LNCaP clone FGC (cell line): Measurements from ENCODE around the gene PRTG.
"Not testable (repeated sequence)": the region's sequence is repeated elsewhere in the genome, so short reads cannot be mapped to it uniquely, and the experiment has no call there.

Experiments
- DNase-seq: peaks from one replicate; pipeline ENCODE4 v3.0.0-alpha.2; 2011; ENCODE audit warnings: low read depth
- H3K4me3 ChIP-seq: 2 replicates; pipeline ENCODE4 v1.5.1; 2011; ENCODE audit warnings: mild to moderate bottlenecking, low read depth, low read length, control low read depth
- CTCF ChIP-seq: IDR thresholded peaks from 2 replicates; pipeline ENCODE4 v1.5.1; 2012; ENCODE audit warnings: mild to moderate bottlenecking; ENCODE audit not compliant: control insufficient read depth, insufficient read depth; ENCODE audit errors: extremely low read depth

PRTG gene

GRCh38 chr15:55768670-55769185 lies 25.8 kb upstream of the PRTG start:
- no peak for DNase-seq

GRCh38 chr15:55766676-55767075 lies 23.7 kb upstream of the PRTG start:
- no peak for TF ChIP-seq CTCF
- DNase-seq = no peak

More at GRCh38 chr15:55768670-55769185, 25.8 kb upstream of the PRTG start:
- TF ChIP-seq CTCF = no peak
- no peak overlapping the region for H3K4me3 ChIP-seq

GRCh38 chr15:55764398-55764797 lies 21.4 kb upstream of the PRTG start:
- no peak for TF ChIP-seq CTCF
- no peak for DNase-seq
- no peak overlapping the region for H3K4me3 ChIP-seq

More at GRCh38 chr15:55766676-55767075, 23.7 kb upstream of the PRTG start:
- H3K4me3 ChIP-seq = no peak overlapping the region

- H3K4me3 ChIP-seq = no peak overlapping the region
- no peak for TF ChIP-seq CTCF
- no peak for DNase-seq
Measured at GRCh38 chr15:55758580-55758986, 15.6 kb upstream of the PRTG start.

- not testable (repeated sequence) for DNase-seq, H3K4me3 ChIP-seq
Measured at GRCh38 chr15:55753433-55753832, 10.5 kb upstream of the PRTG start.

- TF ChIP-seq CTCF = no peak
- no peak for DNase-seq
- H3K4me3 ChIP-seq = no peak overlapping the region
Measured at GRCh38 chr15:55750706-55751105, 7.8 kb upstream of the PRTG start.

GRCh38 chr15:55743729-55744655 lies 1.0 kb upstream of the PRTG start:
- DNase-seq = no peak

More at GRCh38 chr15:55743729-55744655, 1.0 kb upstream of the PRTG start:
- peak overlapping the region; percentile 60 for H3K4me3 ChIP-seq
- no peak for TF ChIP-seq CTCF
